GM12892 (cell line): ENCODE data around the gene TMEM50B. TPM values are rescaled to one million over a fixed set of nuclear protein-coding genes. Genes with fewer than 3 reads are reported as not detected.
A peak's percentile ranks its signal among the peaks of the same experiment; 100 is the strongest.
"Not testable (repeated sequence)": the region's sequence is repeated elsewhere in the genome, so short reads cannot be mapped to it uniquely, and the experiment has no call there.

ENCODE experiments used
- DNase-seq: peaks from one replicate; pipeline ENCODE4 v3.0.0; 2011; ENCODE audit not compliant: insufficient read length
- FAIRE-seq: peaks from 2 replicates; lab custom pipeline; 2011; peaks lifted over from hg19 to GRCh38; lab: Jason Lieb, UNC
- POLR2A ChIP-seq: IDR thresholded peaks from 2 replicates; pipeline ENCODE4 v1.6.1; 2011; ENCODE audit warnings: low read depth, low read length, control low read depth
- POLR2AphosphoS5 ChIP-seq: IDR thresholded peaks from 2 replicates; pipeline ENCODE4 v1.6.1; 2011; ENCODE audit warnings: low read depth, low read length, control low read depth
- TAF1 ChIP-seq: IDR thresholded peaks from 2 replicates; pipeline ENCODE4 v1.6.1; 2011; ENCODE audit warnings: low read depth, mild to moderate bottlenecking, control low read depth, low read length, borderline replicate concordance
- polyA plus RNA-seq: library from polyadenylated mRNA; unstranded; fragments of >200 nt; gene quantifications from one replicate; pipeline ENCODE4 v1.2.1, GENCODE V29; 2012; ENCODE audit warnings: missing spikeins, inconsistent platforms; ENCODE audit not compliant: missing spikeins

Gene TMEM50B
- polyA plus RNA-seq = 18.8 TPM

- peak; percentile 92 for TF ChIP-seq POLR2A
- peak; percentile 67; the same call in 1 of the 2 replicates for TF ChIP-seq TAF1
- TF ChIP-seq POLR2AphosphoS5 = peak; percentile 83
- peak; percentile 87 for DNase-seq
- FAIRE-seq = peak; percentile 97
Observed at GRCh38 chr21:33479679-33480480, at the start of gene TMEM50B. TMEM50B (minus strand) TSS chr21:33479974; CDS start chr21:33468885, 11,089 bp downstream.

- TF ChIP-seq POLR2A = no peak
- no peak for TF ChIP-seq TAF1
- TF ChIP-seq POLR2AphosphoS5 = no peak
- FAIRE-seq = no peak
- no peak for DNase-seq
Observed at GRCh38 chr21:33522953-33523349, 43.2 kb upstream of the TMEM50B start.

- no peak for DNase-seq
- no peak for TF ChIP-seq TAF1
- TF ChIP-seq POLR2A = no peak
- TF ChIP-seq POLR2AphosphoS5 = no peak
- no peak for FAIRE-seq
Observed at GRCh38 chr21:33522297-33522952, 42.7 kb upstream of the TMEM50B start.

DNA sequence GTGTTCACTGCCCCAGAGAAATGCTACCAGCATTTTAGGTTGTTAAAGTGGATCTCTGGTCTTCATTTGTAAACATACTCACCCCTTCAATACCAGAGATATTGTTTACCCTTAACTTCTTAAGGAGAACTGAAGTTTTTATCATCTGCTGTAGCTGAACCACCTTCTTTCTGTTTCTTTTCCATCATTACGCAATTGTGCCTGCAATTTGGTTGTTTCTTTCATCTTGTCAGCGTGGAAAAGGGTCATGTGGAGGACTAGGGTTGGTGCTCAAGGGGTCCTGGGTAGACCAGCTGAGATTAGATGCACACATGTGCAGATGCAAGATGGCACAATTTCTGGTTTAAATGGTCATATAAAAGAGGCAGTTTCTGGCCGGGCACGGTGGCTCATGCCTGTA lies 39.1 kb upstream of the TMEM50B start:
- DNase-seq = no peak
- no peak for FAIRE-seq
- TF ChIP-seq POLR2A (no peak), POLR2AphosphoS5 (no peak), TAF1 (no peak)

DNA sequence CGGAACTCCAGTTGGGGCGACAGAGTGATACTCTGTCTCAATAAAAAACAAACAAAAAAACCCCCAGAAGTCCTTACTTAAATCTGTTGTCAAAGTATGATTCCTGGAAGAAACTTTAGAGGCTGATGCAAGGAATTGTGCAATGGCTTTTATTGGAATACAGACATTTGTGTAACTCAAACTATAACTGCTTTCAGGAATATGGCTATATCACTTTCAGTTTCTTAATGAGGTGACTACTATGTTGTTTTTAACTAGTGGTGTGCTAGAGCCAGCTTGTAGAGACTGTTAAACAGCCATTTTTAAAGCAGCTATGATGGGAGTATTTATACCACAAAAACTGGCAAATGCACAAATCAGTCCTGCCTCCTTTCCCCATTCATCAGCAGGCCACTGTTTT lies 34.5 kb upstream of the TMEM50B start:
- no peak for TF ChIP-seq TAF1
- TF ChIP-seq POLR2AphosphoS5 = no peak
- no peak for TF ChIP-seq POLR2A
- FAIRE-seq (no peak), DNase-seq (no peak)

- TF ChIP-seq POLR2AphosphoS5 (no peak), TAF1 (no peak), POLR2A (no peak)
- DNase-seq = no peak
- no peak for FAIRE-seq
Observed at GRCh38 chr21:33512481-33512880, 32.7 kb upstream of the TMEM50B start.

- TF ChIP-seq POLR2A (no peak), POLR2AphosphoS5 (no peak), TAF1 (no peak)
- FAIRE-seq = no peak
- no peak for DNase-seq
Observed at GRCh38 chr21:33511639-33512038, 31.9 kb upstream of the TMEM50B start.

- DNase-seq = no peak
- no peak for FAIRE-seq
- TF ChIP-seq POLR2A (no peak), POLR2AphosphoS5 (no peak), TAF1 (no peak)
Observed at GRCh38 chr21:33510826-33511225, 31.1 kb upstream of the TMEM50B start.

DNA sequence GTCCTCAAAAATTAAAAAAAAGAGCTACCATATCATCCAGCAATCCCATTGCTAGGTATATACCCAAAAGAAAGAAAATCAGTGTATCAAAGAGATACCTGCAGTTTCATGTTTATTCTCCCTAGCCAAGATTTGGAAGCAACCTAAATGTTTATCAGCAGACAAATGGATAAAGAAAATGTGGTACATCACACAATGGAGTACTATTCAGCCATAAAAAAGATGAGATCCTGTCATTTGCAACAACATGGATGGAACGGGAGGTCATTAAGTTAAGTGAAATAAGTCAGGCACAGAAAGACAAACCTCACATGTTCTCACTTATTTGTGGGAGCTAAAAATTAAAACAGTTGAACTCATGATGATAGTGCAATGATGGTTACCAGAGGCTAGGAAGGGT lies 27.2 kb upstream of the TMEM50B start:
- DNase-seq = not testable (repeated sequence)
- peak; percentile 56 for FAIRE-seq

DNA sequence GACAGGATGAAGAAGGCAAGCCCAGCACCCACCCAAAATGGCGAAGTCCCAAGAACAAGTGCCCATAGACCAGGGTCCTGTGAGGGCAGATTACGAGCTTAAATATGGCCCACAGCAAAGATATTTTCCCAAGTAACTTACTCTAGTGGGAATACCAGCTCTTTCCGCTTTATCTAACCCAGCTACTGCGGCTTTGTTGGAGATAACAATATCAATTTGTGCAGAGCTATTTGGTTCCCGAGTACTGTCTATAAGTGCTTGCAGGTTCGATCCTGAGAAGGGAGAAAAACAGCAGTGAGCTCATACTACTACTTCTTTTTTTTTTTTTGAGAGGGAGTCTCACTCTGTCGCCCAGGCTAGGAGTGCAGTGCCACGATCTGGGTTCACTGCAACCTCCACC lies 26.1 kb upstream of the TMEM50B start:
- no peak for DNase-seq
- TF ChIP-seq TAF1 = no peak
- no peak for TF ChIP-seq POLR2A
- no peak for TF ChIP-seq POLR2AphosphoS5
- no peak for FAIRE-seq

- no peak for DNase-seq
- TF ChIP-seq POLR2AphosphoS5 (no peak), POLR2A (no peak), TAF1 (no peak)
- no peak for FAIRE-seq
Observed at GRCh38 chr21:33496345-33496744, 16.6 kb upstream of the TMEM50B start.

DNA sequence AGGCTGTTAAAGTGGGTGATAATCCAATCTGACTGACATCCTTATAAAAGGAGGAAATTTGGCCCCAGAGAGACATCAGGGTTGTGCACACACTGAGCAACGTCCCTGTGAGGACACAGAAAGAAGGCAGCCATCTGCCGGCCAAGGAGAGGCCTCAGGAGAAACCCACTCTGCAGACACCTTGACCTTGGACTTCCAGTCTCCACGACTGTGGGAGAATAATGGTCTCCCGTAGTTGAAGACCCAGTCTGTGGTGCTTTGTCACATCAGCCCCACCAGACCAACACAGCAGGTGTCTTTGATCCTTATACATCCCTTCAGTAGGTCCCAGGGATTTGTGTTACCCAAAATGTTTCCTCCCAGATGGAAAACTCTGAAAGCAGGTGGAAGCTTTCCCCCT lies 16.0 kb upstream of the TMEM50B start:
- DNase-seq (no peak), FAIRE-seq (no peak)
- no peak for TF ChIP-seq POLR2A
- TF ChIP-seq TAF1 = no peak
- TF ChIP-seq POLR2AphosphoS5 = no peak
